ENCODE results near the gene PARD3.

GRCh38 chr10:34288634-34289033 lies 526.5 kb downstream of the PARD3 start:
- TF ChIP-seq, protein P1, sequence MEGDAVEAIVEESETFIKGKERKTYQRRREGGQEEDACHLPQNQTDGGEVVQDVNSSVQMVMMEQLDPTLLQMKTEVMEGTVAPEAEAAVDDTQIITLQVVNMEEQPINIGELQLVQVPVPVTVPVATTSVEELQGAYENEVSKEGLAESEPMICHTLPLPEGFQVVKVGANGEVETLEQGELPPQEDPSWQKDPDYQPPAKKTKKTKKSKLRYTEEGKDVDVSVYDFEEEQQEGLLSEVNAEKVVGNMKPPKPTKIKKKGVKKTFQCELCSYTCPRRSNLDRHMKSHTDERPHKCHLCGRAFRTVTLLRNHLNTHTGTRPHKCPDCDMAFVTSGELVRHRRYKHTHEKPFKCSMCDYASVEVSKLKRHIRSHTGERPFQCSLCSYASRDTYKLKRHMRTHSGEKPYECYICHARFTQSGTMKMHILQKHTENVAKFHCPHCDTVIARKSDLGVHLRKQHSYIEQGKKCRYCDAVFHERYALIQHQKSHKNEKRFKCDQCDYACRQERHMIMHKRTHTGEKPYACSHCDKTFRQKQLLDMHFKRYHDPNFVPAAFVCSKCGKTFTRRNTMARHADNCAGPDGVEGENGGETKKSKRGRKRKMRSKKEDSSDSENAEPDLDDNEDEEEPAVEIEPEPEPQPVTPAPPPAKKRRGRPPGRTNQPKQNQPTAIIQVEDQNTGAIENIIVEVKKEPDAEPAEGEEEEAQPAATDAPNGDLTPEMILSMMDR (IDR thresholded peaks at IDR 0.05; ENCODE audit: low read depth, low read length, poor library complexity, severe bottlenecking), result no peak
- no peak for TF ChIP-seq EZH2phosphoT487 (IDR thresholded peaks at IDR 0.05; ENCODE audit: borderline replicate concordance, low read length)
